Stimulated activated CD8-positive, alpha-beta memory T cell treated with anti-CD3 and anti-CD28 coated beads, Interleukin-4, amount 100 ng/mL, for 24 hours (primary cell): ENCODE measurements around the gene GLT8D2.

Experiments used
- DNase-seq: peaks from one replicate; pipeline ENCODE4 v3.0.0-alpha.2; 2020; ENCODE audit warnings: low read depth

GLT8D2 gene

GRCh38 chr12:104049903-104050356 is at the start of gene GLT8D2:
Gene GLT8D2 (minus strand): TSS chr12:104050187. CDS start chr12:104019648, 30,539 bp downstream.
- no peak for DNase-seq

DNA sequence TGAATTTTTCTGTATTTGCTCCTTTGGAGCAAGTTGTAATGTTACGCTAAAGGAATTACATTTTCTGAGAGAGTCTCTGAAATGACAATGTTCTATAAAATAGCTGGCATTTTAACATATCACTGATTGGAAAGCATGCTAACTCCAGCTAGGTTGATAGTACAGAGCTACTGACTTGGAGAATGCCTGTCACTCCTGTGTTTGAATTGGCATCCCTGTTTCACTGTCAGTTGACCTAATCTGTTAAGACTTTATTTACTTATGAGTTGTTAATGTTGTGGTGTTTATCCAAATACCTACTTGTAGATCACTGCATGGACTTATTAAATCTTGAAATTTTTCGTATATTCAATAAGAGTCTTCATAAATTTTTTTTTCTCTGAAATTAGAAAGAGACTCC is 48.0 kb upstream of the GLT8D2 start:
- DNase-seq, result no peak

GRCh38 chr12:104095289-104095688 is 45.3 kb upstream of the GLT8D2 start:
- no peak for DNase-seq

GRCh38 chr12:104094284-104094683 is 44.3 kb upstream of the GLT8D2 start:
- DNase-seq, result no peak

GRCh38 chr12:104091136-104091535 is 41.1 kb upstream of the GLT8D2 start:
- DNase-seq, result no peak

DNA sequence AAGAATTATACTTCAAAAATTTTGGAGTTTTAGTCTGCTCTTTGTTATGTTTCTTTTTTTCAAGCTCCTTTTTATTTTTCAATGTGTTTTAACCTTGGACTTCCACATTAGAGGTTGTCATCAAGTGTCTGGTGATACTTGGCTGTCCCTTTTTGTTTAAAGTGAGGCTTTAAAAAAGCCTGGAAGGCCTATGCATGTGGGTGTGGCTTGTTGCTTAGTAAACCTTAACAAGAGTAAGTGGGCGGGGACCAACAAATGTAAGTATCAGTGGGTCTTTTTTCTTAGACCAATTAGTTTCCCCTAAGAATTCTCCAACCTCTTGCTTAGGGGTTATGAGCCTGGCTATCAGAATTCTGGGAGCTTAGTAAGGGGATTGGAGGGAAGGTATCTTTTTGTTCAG is 40.7 kb upstream of the GLT8D2 start:
- DNase-seq, result no peak

DNA sequence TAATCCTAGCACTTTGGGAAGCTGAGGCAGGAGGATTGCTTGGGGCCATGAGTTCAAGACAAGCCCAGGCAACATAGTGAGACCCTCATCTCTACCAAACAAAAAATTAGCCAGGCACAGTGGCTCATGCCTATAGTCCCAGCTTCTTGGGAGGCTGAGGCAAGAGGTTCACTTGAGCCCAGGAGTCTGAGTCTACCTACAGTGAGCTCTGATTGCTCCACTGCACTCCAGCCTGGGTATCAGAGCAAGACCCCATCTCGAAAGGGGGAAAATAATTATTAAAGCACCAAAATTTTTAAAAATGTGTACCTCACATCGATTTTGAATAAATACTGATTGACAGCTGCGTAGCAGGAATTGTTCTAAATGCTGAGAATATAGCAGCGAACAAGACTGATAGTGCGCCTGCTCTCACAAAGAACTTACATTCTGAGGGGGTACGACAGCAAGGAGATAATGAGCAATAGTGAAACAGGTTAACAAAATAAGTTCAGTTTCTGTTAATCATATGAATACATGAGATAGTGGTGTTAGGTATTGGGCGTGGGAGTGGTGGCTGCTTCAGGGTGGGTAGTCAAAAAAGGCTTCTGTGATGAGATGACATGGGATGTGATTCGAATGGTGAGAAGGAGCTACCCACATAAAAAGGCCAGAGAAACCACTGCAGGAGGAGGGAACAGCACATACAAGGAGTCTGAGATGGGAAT is 33.9 kb upstream of the GLT8D2 start:
- peak; percentile 11 for DNase-seq

- DNase-seq, result no peak
Measured at GRCh38 chr12:104080764-104081163, 30.8 kb upstream of the GLT8D2 start.

DNA sequence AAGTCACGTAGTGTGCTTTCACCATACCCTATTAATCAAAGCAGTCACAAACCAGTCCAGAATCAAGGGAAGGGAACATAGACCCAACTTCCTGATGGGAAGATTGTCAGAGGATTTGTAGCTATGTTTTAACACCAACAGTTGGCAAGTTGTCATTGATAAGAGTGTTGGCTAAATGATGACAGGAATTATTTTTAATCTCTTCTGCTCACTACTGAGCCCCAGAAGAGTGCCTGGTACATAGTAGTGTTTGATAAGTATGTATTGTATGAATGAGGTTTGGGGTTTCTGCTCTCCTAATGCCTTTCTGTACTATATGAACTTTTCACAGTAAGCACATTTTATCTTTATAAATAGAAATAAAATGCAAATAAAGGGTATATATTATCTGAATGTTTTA is 29.0 kb upstream of the GLT8D2 start:
- no peak for DNase-seq

GRCh38 chr12:104073699-104074098 is 23.7 kb upstream of the GLT8D2 start:
- DNase-seq, result no peak

- no peak for DNase-seq
Measured at GRCh38 chr12:104072099-104072498, 22.1 kb upstream of the GLT8D2 start.

GRCh38 chr12:104064842-104065427 is 14.9 kb upstream of the GLT8D2 start:
- no peak for DNase-seq

GRCh38 chr12:104064031-104064841 is 14.2 kb upstream of the GLT8D2 start, which contains the start of gene HCFC2:
Gene HCFC2 (plus strand): TSS chr12:104064531. CDS start chr12:104064561, 30 bp downstream.
- peak; percentile 86 for DNase-seq

DNA sequence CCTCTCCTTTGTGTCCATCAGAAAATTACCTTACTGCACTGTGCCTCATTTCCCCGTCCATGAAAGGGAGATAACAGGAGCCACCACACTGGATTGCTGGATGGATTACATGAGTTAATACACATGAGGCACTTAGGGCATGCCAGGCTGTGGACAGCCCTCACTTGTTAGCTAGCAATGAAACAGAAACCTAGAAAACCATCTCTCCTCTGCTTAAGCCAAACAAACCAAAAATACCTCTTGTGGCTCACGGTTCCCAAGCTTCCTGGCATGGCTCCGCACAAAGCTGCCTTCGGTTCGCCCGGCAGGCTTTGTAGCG is 13.7 kb upstream of the GLT8D2 start:
- no peak for DNase-seq

DNA sequence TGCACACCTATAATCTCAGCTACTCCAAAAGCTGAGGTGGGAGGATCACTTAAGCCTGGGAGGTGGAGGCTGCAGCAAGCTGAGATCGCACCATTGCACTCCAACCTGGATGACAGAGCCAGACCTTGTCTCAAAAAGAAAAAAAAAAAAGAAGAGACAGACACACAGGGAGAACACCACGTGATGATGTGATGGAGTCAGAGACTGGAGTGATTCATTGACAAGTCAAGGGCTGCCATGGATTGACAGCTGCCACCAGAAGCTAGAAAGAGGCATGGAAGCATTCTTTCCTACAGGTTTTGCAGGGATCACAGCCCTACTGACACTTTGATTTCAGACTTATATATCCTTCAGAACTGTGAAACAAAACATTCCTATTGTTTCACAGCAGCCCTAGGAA is 10.8 kb upstream of the GLT8D2 start:
- DNase-seq, result no peak

GRCh38 chr12:104059963-104060362 is 10.0 kb upstream of the GLT8D2 start:
- no peak for DNase-seq

DNA sequence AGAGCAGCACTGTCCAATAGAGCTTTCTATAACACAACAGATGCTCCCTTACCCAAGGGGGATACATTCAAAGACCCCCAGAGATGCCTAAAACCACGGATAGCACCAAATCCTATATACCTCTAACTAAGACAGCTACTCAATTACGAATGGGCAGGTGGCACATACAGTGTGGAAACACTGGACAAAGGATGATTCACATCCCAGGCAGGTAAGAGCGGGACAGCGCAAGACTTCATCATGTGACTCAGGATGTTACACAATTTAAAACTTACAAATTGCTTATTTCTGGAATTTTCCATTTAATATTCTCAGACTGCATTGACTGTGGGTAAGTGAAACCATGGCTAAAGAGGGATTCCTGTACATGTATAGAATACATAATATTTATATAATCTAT is 8.8 kb upstream of the GLT8D2 start:
- DNase-seq, result no peak

- DNase-seq, result no peak
Measured at GRCh38 chr12:104057771-104058197, 7.8 kb upstream of the GLT8D2 start.

GRCh38 chr12:104056419-104056972 is 6.5 kb upstream of the GLT8D2 start:
- DNase-seq, result no peak

- DNase-seq, result no peak
Measured at GRCh38 chr12:104055686-104056388, 5.8 kb upstream of the GLT8D2 start.

- no peak for DNase-seq
Measured at GRCh38 chr12:104054681-104055346, 4.8 kb upstream of the GLT8D2 start.
